Osteocyte (in vitro differentiated cells): Measurements from ENCODE around the gene TMEM244. TPM values are rescaled to one million over a fixed set of nuclear protein-coding genes. Genes with fewer than 3 reads are reported as not detected.
A peak's percentile ranks its signal among the peaks of the same experiment; 100 is the strongest.

ENCODE experiments used
- DNase-seq: peaks from one replicate; pipeline ENCODE4 v3.0.0; 2021; ENCODE audit warnings: mixed read lengths; ENCODE audit not compliant: unreplicated experiment; ENCODE audit errors: extremely low spot score
- H3K27ac Mint-ChIP-seq: one replicate; pipeline ENCODE4 v1.8.0; 2021; ENCODE audit warnings: mild to moderate bottlenecking, mixed read lengths; ENCODE audit not compliant: unreplicated experiment
- H3K27me3 Mint-ChIP-seq: one replicate; pipeline ENCODE4 v1.8.0; 2021; ENCODE audit warnings: mixed read lengths; ENCODE audit not compliant: unreplicated experiment
- H3K36me3 Mint-ChIP-seq: one replicate; pipeline ENCODE4 v1.8.0; 2021; ENCODE audit warnings: mixed read lengths; ENCODE audit not compliant: unreplicated experiment
- H3K4me1 Mint-ChIP-seq: one replicate; pipeline ENCODE4 v1.8.0; 2021; ENCODE audit warnings: mixed read lengths; ENCODE audit not compliant: unreplicated experiment
- H3K4me3 Mint-ChIP-seq: one replicate; pipeline ENCODE4 v1.8.0; 2021; ENCODE audit warnings: mild to moderate bottlenecking, moderate library complexity, mixed read lengths; ENCODE audit not compliant: unreplicated experiment
- H3K9me3 Mint-ChIP-seq: one replicate; pipeline ENCODE4 v1.8.0; 2021; ENCODE audit warnings: mixed read lengths; ENCODE audit not compliant: unreplicated experiment
- CTCF ChIP-seq: fragments of 200-600 bp; sonication (generic); IDR thresholded peaks from 2 replicates; pipeline ENCODE4 v1.5.0; 2021; ENCODE audit warnings: antibody characterized with exemption, mild to moderate bottlenecking, moderate library complexity
- total RNA-seq: library from RNA; stranded (reverse); gene quantifications from 2 replicates; pipeline ENCODE4 v1.2.1, GENCODE V29; 2021

Gene TMEM244
- total RNA-seq, 1 donor from 2014 or later = not detected

GRCh38 chr6:129849456-129849855 is 11.7 kb downstream of the TMEM244 start:
- H3K27ac Mint-ChIP-seq = no peak overlapping the region
- peaks cover 3% of the 10 kb centered on the region for H3K9me3 Mint-ChIP-seq
- H3K36me3 Mint-ChIP-seq = no peaks in the 10 kb centered on the region
- TF ChIP-seq CTCF = no peak
- H3K4me1 Mint-ChIP-seq = peaks cover 10% of the 10 kb centered on the region
- no peaks in the 10 kb centered on the region for H3K27me3 Mint-ChIP-seq
- DNase-seq = no peak
- no peak overlapping the region for H3K4me3 Mint-ChIP-seq

- Mint-ChIP-seq H3K4me3 (no peak overlapping the region), H3K27me3 (no peaks in the 10 kb centered on the region), H3K9me3 (peaks cover 3% of the 10 kb centered on the region), H3K4me1 (peaks cover 13% of the 10 kb centered on the region), H3K27ac (no peak overlapping the region), H3K36me3 (no peaks in the 10 kb centered on the region)
- TF ChIP-seq CTCF = no peak
- no peak for DNase-seq
Measured at GRCh38 chr6:129846761-129847160, 14.4 kb downstream of the TMEM244 start.

GRCh38 chr6:129845696-129846095 is 15.4 kb downstream of the TMEM244 start:
- no peak for TF ChIP-seq CTCF
- peaks cover 3% of the 10 kb centered on the region for H3K9me3 Mint-ChIP-seq
- H3K27me3 Mint-ChIP-seq = no peaks in the 10 kb centered on the region
- no peak overlapping the region for H3K4me3 Mint-ChIP-seq
- no peak overlapping the region for H3K27ac Mint-ChIP-seq
- H3K4me1 Mint-ChIP-seq = peaks cover 13% of the 10 kb centered on the region
- DNase-seq = no peak
- no peaks in the 10 kb centered on the region for H3K36me3 Mint-ChIP-seq

GRCh38 chr6:129844118-129844891 is 16.8 kb downstream of the TMEM244 start:
- no peaks in the 10 kb centered on the region for H3K27me3 Mint-ChIP-seq
- TF ChIP-seq CTCF = no peak
- H3K9me3 Mint-ChIP-seq = peaks cover 3% of the 10 kb centered on the region
- no peak overlapping the region for H3K4me3 Mint-ChIP-seq
- H3K36me3 Mint-ChIP-seq = no peaks in the 10 kb centered on the region
- DNase-seq = no peak
- peaks cover 13% of the 10 kb centered on the region for H3K4me1 Mint-ChIP-seq
- peak overlapping the region; percentile 67 for H3K27ac Mint-ChIP-seq

- Mint-ChIP-seq H3K27me3 (no peaks in the 10 kb centered on the region), H3K4me1 (peaks cover 13% of the 10 kb centered on the region), H3K27ac (no peak overlapping the region), H3K9me3 (peaks cover 3% of the 10 kb centered on the region), H3K36me3 (no peaks in the 10 kb centered on the region), H3K4me3 (no peak overlapping the region)
- no peak for DNase-seq
- no peak for TF ChIP-seq CTCF
Measured at GRCh38 chr6:129843573-129843972, 17.5 kb downstream of the TMEM244 start.
